T-helper 2 cell (primary cell): ENCODE results near the gene KRT17.

Source experiments
- DNase-seq, 5 experiments: peaks; one replicate each; pipeline versions ENCODE4 v3.0.0 to v3.0.0-alpha.2; 2012 to 2022
- total RNA-seq, 2 donors: gene quantifications; one replicate each; lab custom pipeline; 2026; lab: John Stamatoyannopoulos, UW

Gene KRT17
- total RNA-seq, result 0 to 0.94 reads per million in 2 donors

GRCh38 chr17:41624208-41625101, at the start of gene KRT17:
Gene KRT17, minus strand, starts transcription at chr17:41624575. Its CDS starts 66 bp downstream, at chr17:41624509.
- DNase-seq, result no peak

- DNase-seq, result no peak
Measured at GRCh38 chr17:41672153-41672552, 47.8 kb upstream of the KRT17 start.

GRCh38 chr17:41667280-41668041, 43.1 kb upstream of the KRT17 start:
- no peak for DNase-seq

- DNase-seq, result peak; percentile 69 to 86 (median 80)
Measured at GRCh38 chr17:41666708-41667279, 42.4 kb upstream of the KRT17 start.

- DNase-seq, result peak; percentile 53 to 79 (median 63)
Measured at GRCh38 chr17:41666237-41666641, 41.9 kb upstream of the KRT17 start.

GRCh38 chr17:41665566-41666236, 41.3 kb upstream of the KRT17 start:
- DNase-seq, result peak; percentile 82 to 88 (median 84)

- no peak for DNase-seq
Measured at GRCh38 chr17:41664587-41665565, 40.5 kb upstream of the KRT17 start.

GRCh38 chr17:41664172-41664457, 39.7 kb upstream of the KRT17 start:
- DNase-seq, result no peak

GRCh38 chr17:41663451-41664171, 39.2 kb upstream of the KRT17 start:
- no peak for DNase-seq

- no peak for DNase-seq
Measured at GRCh38 chr17:41660221-41660711, 35.9 kb upstream of the KRT17 start.

- no peak for DNase-seq
Measured at GRCh38 chr17:41659427-41660212, 35.2 kb upstream of the KRT17 start.

- DNase-seq, result no peak
Measured at GRCh38 chr17:41658846-41659245, 34.5 kb upstream of the KRT17 start.

GRCh38 chr17:41657936-41658335, 33.6 kb upstream of the KRT17 start:
- no peak for DNase-seq

- no peak for DNase-seq
Measured at GRCh38 chr17:41657176-41657754, 32.9 kb upstream of the KRT17 start.

- DNase-seq, result no peak
Measured at GRCh38 chr17:41656249-41657023, 32.1 kb upstream of the KRT17 start.

GRCh38 chr17:41655611-41656111, 31.3 kb upstream of the KRT17 start:
- DNase-seq, result no peak

GRCh38 chr17:41654678-41655607, 30.6 kb upstream of the KRT17 start:
- no peak for DNase-seq
